Measurements from ENCODE around the gene P4HA3.

P4HA3 gene

DNA sequence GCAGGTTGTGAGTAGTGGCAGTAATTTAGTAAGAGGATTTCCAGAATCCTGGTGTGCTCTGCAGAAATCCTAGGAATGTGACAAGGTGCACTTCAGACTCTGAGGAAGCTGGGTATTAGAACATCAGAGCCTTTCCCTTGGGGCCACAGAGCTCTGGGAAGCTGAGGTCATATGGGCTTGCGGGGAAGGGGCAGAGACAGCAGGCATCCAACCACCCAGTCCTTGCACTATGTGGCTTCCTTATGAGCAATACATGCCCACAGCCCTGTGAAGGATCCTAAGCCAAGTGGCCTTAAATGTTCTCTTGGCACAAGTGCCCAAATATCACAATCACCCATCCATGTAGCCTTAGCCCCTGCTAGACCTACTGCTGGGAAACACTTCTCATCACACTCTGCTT lies 46.2 kb downstream of the P4HA3 start:
- DNase-seq (ENCODE audit: low read depth in 2 of 2): no peak

DNA sequence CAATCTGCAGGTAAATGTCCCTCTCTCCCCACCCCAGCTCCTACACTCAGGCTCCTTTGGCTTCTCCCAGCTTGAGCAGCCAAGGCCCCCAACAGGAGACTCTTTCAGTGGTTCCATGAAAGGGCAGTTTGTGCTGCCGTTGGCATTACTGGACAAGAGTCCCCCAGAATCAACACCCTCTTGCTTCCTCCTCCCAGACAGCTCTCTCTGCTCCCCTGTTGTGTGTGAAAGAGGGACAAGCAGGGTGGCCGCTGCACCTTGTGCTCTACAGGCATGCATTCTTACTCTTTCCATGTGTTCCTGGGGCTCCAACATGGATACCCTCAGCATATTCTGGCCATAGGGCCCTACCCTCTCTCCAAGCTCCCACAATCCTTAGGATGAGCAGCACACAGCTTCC lies 48.7 kb downstream of the P4HA3 start:
- no peak for DNase-seq (ENCODE audit: low read depth in 2 of 2)

DNA sequence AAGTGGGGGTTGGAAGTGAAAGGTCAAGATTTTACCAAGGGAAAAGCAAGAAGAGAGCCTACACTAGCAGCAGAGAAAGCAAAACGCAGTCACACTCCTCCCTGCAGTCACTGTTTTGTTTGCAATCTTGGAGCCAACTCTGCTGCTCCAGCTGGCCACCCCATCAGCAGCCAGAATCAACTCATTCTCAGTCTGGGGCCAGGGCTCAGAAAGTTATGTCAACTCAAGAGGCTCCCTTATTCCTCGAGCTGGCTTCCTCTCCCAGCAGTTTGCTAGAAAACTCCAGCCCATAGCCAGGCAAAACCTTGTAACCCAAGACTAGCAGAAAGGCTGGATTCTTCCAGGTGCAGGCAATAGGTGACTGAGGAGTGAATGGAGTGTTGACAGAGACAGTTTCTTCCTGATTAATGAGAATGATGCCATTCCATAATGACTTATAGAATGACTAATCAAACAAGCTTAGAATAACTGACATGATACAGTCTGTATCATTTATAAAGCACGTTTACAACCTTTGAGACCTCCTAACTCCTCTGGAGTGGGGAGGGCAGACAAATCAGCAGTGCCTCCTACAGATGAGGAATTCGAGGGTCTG lies 53.4 kb downstream of the P4HA3 start:
- DNase-seq (ENCODE audit: low read depth in 2 of 2): no peak

DNA sequence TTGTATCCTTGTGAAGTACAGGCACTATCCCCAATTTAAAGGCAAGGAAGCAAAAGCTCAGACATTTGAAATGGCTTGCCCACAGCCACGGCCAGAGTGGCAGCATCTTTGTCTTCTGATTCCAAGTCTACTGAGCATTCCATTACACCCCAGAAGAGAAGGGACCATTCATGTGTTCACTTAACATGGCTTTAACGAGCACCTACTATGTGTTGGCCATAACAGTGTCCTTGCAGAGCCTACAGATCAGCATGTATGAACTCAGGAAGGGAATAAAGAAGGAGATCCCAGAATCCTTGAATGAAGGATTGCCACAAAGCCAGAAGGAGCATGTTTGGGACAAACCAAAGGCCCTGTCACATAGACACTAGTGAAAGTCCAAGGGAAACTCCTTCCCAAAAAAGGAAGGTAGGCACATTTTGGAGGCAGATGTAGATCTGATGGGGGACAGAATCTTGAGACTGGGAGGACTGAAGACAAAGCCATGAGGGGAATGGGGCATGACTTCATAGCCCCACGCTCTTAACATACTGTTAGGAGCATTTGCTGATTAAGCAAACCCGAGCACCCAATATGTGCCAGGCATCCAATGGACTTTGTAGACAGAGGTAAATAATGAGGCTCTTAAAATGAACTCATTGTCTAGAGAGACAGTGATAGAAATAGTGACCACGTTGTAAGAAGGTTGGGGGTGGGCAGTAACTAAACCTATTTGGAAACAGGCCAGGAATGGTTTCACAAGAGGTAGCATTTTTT lies 54.9 kb downstream of the P4HA3 start:
- no peak for DNase-seq (ENCODE audit: low read depth in 2 of 2)

DNA sequence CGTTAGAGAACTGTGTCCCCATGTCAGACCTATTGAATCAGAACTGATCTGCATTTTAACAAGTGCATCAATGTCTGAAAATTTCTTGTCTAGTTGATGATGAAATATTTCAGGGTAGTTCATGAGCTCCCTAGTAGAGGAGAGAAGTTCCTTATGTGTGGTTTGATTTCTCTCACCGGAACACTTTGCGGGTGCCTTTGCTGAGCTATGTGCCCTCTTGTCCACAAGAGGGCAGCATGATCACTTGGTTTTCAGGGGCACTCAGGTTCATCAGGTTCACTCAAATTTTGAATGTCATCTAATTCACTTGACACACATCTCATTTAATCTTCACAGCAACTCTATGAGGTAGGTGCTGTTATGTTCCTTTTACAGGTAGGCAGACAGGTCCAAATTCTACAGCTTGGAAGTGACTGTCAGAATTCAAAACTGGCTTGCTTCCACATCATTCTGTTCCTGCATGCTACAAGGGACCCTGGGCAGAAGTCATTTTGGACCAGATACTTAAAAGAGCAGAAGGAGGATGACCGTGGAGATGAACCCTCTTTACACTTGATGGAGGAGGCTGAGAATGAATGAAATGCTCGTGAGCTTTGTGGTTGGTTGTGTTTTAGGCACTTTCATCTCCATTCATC lies 55.6 kb downstream of the P4HA3 start:
- peak; percentile 11 to 21 for DNase-seq (ENCODE audit: low read depth in 2 of 2)

DNA sequence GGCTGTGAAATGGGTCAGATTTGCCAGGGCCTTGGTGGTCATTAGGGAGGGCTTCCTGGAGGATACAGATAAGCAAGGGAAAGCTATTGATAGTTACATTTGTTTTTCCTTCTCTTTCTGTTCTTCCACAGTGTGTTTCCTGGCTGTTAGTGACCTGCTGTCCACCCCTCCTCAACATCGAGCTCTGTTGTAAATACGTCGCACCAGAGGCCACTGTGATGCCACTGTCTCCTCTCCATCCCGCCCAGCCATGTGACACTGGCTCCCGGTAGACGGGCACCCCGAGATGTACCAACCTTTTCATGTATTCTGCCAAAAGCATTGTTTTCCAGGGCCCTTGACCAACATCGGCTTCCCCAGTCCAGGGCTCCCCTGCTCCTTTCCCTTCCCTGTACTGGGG lies 58.1 kb downstream of the P4HA3 start:
- DNase-seq (ENCODE audit: low read depth in 2 of 2): no peak

DNA sequence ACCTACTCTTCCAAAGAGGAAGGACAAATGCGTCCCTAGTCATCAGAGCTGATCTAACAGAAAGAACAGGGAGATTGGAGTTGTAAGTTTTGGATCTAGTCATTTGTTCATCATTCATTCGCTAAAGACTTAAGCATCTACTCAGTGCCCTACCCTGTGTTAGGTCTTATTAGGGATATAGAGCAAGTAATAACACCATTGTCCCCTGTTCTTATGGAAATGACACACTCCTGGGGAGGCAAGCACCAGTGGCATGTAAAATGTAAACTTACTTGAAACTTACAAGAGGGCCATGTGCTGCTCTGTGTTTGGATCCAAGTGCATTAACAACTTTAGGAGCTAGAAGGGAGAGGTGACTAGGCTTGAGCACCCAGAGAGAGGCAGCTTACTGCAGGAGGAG lies 61.9 kb downstream of the P4HA3 start:
- no peak for DNase-seq (ENCODE audit: low read depth in 2 of 2)

DNA sequence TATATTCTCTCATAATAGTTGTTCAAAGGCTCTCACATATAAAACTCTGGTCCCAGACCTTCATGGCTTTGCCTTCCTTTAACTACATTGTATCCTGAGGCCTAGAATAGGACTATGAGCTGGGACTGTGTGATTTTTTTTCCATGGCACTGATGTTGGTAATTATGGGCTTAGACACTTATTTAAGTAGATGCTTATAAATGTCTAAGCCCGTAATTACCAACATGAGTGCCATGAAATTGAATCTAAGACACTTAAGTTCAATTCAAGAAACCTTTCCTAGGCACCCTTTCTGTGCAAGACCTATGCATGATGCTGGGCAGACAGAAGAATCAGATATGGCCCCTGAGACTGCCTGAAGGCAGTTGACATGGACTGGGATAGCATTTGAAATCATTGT lies 63.0 kb downstream of the P4HA3 start:
- no peak for DNase-seq (ENCODE audit: low read depth in 2 of 2)

DNA sequence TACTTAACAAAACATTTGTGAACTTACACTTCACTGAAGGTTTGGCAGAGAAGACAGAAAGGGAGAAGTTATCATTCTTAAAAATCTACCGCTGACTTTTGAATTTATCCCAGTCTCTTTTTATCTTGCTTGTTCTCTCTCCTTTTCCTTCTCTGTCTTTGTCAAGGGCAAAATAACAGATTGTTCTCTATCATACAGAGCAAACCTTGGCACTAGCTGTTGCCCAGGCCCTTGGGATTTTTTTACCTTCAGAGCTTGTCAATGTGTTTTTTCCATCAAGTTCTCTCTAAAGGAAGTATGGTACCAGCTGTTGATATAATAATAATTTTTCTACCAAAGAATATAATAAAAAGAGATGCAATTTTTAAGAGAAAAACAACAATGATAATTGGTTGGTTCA lies 73.2 kb downstream of the P4HA3 start:
- no peak for DNase-seq (ENCODE audit: low read depth in 2 of 2)

DNA sequence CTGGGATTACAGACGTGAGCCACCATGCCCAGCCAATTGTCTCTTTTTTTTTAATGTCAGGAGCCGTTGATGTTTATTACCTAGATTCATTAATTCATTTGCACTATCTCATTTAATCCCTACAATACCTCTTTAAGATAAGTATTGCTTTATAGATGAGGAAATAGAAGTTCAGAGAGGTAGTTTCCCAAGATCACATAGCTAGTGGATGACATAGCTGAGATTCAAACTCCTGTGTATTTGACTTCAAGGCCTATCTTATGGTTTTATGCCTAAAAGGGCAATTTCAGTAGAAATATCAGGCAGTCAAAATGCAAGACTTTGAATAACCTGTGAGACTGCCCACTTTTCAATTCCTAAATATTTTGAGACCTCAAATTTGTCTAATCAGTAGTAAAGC lies 73.9 kb downstream of the P4HA3 start:
- DNase-seq (ENCODE audit: low read depth in 2 of 2): no peak

DNA sequence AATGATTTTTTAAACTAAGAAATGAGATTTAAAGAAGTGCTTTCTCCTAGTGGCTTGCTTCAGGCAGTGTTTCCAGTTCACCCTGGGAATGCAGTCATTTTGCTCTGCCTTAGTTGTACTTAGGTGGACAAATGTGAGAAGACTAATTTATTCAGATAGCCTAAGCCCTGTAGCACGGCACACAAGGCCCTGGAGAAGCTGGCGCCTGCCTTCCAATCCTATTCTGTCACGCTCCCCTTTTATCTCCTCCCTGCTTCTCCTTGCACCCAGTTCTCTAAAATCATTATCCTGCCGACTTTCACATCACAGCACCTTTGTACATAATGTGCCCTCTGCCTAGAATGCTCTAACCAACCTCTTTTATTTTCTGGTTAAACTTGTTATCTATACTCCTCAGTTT lies 76.3 kb downstream of the P4HA3 start:
- DNase-seq (ENCODE audit: low read depth in 2 of 2): no peak

DNA sequence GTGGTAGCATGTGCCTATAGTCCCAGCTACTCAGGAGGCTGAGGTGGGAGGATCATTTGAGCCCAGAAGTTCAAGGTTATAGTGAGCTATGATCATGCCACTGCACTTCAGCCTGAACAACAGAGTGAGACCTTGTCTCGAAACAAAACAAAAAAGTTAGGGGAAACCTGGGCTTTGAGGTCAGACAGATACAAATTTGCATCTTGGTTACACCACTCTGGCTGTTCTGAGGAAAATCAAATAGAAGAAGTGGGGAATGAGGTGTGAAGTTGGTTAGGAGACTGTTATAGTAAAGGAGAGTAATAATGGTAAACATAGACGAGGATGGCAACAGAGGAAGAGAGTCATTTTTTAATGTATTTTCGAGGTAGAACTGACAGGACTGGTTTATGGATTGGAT lies 77.8 kb downstream of the P4HA3 start:
- no peak for DNase-seq (ENCODE audit: low read depth in 2 of 2)

DNA sequence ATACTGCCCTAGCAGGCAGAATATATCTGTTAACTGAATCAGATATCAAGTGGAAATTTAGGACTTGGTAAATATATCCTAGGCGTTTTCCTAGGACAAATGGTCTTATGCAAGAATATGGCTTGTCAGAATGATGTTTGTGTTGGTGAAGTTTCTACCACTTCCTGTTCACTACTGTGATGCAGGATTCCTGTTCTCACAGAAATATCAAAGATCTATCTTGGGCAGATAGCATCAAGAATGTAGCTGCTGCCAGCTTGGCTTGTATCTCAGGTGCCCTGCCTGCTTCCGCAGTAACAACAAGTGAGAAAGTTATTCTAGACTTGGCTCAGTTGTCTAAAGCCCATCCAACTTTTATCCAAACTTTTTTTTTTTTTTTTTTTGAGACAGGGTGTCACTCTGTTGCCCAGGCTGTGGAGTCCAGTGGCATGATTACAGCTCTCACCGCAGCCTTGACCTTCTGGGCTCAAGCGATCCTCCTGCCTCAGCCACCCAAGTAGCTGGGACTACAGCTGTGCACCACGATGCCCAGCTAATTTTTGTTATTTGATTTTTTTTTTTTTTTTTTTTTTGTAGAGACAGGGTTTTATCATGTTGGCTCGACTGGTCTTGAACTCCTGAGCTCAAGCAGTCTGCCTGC lies 79.0 kb downstream of the P4HA3 start:
- DNase-seq (ENCODE audit: low read depth in 2 of 2): no peak

DNA sequence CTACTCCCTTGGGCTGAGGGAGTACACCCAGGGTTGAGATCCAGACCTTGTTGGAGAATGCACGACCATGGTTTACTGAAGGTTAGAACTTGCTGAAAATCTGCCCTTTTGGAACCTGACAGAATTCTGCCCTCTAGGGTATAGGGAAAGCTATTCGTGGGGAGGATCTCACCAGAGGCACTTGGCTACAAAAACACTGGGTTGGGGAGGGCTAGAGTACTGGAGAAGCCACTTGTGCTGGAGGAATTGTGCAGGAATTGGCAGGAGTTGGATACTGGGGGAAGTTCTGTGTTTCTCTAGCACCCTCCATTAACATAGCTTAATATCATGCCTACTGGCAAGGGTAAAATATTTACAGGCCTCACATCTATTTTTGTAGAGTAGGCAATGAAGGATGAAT lies 84.5 kb downstream of the P4HA3 start:
- no peak for DNase-seq (ENCODE audit: low read depth in 2 of 2)

DNA sequence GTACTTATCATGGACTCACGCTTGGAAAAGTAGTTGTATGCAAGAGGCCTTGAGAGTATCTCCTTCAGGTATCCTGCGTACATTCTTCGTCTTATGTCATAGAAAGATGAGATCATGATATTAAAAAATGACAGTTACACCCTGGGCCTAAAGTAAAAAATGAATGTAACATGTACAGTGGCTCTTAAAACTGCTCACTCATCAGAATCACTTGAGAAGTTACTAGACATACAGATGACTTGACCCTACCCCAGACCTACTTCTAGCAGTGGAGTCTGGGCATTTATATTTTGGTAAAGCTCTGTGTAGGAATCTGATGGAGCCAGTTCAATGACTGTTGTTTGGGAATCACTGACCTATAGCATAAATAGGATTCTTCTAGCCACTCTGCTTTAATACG lies 85.9 kb downstream of the P4HA3 start:
- DNase-seq (ENCODE audit: low read depth in 2 of 2): no peak

DNA sequence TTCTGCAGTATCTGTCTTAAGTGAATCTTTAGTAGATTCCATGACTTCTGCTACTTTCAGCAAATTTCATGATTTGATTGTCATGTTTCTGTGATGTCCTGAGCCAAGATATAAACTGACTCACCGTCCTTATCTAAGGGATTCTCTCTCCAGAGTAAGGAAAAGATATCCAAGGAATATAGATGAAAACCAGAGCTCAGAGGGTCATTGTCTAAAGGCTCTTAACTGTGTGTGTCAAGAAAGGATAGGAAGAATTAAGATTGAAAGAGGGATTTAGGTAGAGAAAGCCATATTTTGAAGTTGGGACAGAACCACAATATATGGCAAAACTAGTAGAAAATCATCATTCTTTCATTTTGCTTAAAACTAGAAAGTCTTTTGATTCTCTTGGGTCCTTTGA lies 89.6 kb downstream of the P4HA3 start:
- DNase-seq (ENCODE audit: low read depth in 2 of 2): no peak

DNA sequence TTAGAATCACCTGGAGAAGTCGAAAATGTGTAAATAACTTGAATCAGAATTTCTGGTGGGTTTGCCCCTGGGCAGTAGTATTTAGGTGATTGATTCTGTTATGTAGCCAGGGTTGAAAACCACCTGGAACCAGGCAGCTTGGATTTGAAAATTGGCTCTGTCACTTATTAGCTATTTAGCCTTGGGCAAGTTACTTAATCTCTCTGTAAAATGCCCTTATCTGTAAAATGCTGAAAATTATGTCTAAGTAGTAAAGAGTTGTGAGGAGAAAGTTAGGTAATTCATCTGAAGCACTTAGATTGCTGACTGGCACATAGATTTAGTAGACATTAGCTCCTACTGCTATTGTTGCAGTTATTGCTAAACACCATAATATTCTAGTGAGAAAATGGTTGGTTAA lies 91.1 kb downstream of the P4HA3 start:
- no peak for DNase-seq (ENCODE audit: low read depth in 2 of 2)
